Large intestine (tissue), 3 donors: ENCODE data around the gene HSPA5. TPM values are rescaled to one million over a fixed set of nuclear protein-coding genes. Genes with fewer than 3 reads are reported as not detected.
A peak's percentile ranks its signal among the peaks of the same experiment; 100 is the strongest.
"Not testable (repeated sequence)": the region's sequence is repeated elsewhere in the genome, so short reads cannot be mapped to it uniquely, and the experiment has no call there.

Source experiments
- DNase-seq, 2 donors: peaks; one replicate each; pipeline versions ENCODE4 v3.0.0 to v3.0.0-alpha.2; 2013
- H3K27ac ChIP-seq: one replicate; pipeline ENCODE4 v1.5.1; 2013; ENCODE audit warnings: low read length
- H3K27me3 ChIP-seq: 2 replicates; pipeline ENCODE4 v1.6.1; 2013; ENCODE audit warnings: low read length; ENCODE audit not compliant: control insufficient read depth, insufficient read depth
- H3K36me3 ChIP-seq: 2 replicates; pipeline ENCODE4 v1.6.1; 2013; ENCODE audit warnings: low read length; ENCODE audit not compliant: control insufficient read depth, insufficient read depth
- H3K4me1 ChIP-seq: one replicate; pipeline ENCODE4 v1.6.1; 2013; ENCODE audit warnings: low read length; ENCODE audit not compliant: control insufficient read depth, insufficient read depth
- H3K4me3 ChIP-seq: one replicate; pipeline ENCODE4 v1.5.1; 2013; ENCODE audit warnings: low read length
- H3K9me3 ChIP-seq: one replicate; pipeline ENCODE4 v1.6.1; 2013; ENCODE audit warnings: mild to moderate bottlenecking, low read depth, low read length, moderate library complexity; ENCODE audit not compliant: control insufficient read depth
- WGBS: methylation state at CpG from one replicate; pipeline ENCODE4 v1.1.5; 2013; ENCODE audit warnings: low lambda C conversion rate; ENCODE audit not compliant: insufficient coverage; 5-methylcytosine and 5-hydroxymethylcytosine counted together
- polyA plus RNA-seq: library from polyadenylated mRNA; unstranded; fragments of 120-200 nt; gene quantifications from one replicate; pipeline ENCODE4 v1.2.1, GENCODE V29; 2013

The HSPA5 gene
- polyA plus RNA-seq, 1 donor, result 314 TPM

- no peaks in the 10 kb centered on the region for H3K27me3 ChIP-seq
- peaks cover 6% of the 10 kb centered on the region for H3K36me3 ChIP-seq
- no peak overlapping the region for H3K27ac ChIP-seq
- H3K4me1 ChIP-seq, result peaks cover 7% of the 10 kb centered on the region
- H3K4me3 ChIP-seq, result no peak overlapping the region
- WGBS, result no CpG with 5 or more reads among the region's 6 CpGs
- H3K9me3 ChIP-seq, result no peaks in the 10 kb centered on the region
- no peak for DNase-seq
Measured at GRCh38 chr9:125268394-125269013, 27.4 kb upstream of the HSPA5 start.

GRCh38 chr9:125264068-125264467 is 22.9 kb upstream of the HSPA5 start:
- not testable (repeated sequence) for H3K36me3 ChIP-seq, H3K9me3 ChIP-seq, H3K4me1 ChIP-seq, H3K4me3 ChIP-seq, H3K27me3 ChIP-seq, H3K27ac ChIP-seq, DNase-seq
- no CpG with 5 or more reads among the region's 7 CpGs for WGBS

DNA sequence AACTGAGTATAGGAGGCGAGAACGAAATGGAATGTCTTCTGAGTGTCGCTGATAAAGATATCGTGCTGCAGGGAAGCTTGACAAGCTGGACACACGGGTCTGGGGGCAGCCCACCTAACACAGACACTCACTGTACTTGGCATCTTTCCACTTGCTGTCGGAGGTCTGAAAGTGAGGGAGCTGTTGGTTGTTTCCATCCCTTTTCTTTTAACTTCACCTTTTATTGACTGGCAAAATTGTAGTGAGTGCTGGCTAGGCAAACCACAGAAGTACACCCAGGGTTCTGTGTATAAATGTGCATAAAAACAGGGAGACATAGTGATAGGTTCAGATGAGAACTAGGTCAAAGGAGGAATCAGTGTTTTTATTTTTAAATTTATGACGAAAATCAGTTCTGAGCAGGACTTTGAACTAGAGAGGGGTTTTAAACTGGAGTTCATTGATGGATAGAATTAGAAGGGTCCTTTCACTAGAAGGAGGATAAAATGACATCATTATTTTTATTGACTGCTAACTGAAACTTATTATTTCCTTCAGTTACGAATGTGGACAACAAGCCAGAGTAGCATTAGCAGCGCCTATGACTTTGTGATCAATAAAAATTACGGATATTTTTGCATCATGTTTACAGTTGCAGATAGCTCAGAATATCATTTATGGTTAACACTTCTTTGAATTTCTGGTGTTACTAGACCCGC is 21.3 kb upstream of the HSPA5 start:
- 33% methylated on average over 1 of the region's 11 CpGs for WGBS
- peaks cover 5% of the 10 kb centered on the region for H3K36me3 ChIP-seq
- H3K27me3 ChIP-seq, result no peaks in the 10 kb centered on the region
- no peaks in the 10 kb centered on the region for H3K4me1 ChIP-seq
- no peak for DNase-seq
- peaks cover 4% of the 10 kb centered on the region for H3K9me3 ChIP-seq
- peak overlapping the region; percentile 99 for H3K4me3 ChIP-seq
- H3K27ac ChIP-seq, result peak overlapping the region; percentile 39

DNA sequence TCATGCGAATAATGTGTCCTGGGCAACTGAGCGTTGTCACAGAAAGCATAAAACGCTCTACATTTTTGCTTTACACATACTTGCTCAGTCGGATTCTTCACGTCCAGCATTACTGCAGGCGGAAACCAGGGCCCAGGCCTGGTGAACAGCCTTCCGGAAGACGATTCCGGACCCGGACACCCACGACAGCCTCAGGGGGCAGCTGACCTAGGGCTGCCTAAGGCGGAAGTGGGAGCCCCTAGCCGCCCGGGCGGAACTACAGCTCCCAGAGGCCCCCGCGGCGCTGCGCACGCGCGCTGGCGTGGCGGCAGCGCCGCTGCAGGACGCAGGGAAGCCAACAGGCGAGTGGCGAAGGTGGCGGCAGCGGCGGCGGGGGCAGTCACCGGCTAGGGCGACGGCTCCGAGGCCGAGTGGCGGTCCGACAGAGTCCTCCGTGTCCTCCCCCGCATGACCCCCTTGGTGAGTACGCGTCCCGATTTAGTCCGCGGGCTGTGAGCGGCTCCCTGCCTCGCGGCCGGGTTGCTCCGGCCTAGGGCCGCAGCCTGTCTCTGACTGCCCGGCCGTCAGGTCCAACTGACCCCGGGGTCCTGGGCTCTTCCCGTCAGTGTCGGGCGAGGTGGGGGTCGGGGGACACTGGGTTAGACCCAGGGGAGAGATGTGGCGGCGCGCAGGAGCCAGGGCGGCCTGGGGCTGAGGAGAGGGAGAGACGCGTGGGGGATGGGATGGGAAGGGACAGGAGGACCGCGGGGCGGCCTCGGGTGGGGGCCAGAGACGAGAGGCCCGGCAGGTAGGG is 20.6 kb upstream of the HSPA5 start, which contains the start of gene GAPVD1:
GAPVD1 (plus strand) TSS at position 326 of the 793 bp plus-strand sequence. CDS start 37,096 bp downstream, outside the sequence.
- H3K4me3 ChIP-seq, result peak within 1 kb of the TSS; percentile 99
- H3K4me1 ChIP-seq, result no peaks in the 10 kb centered on the region
- peak; percentile 88 to 92 for DNase-seq
- H3K27me3 ChIP-seq, result no peaks in the 10 kb centered on the region
- WGBS, result 0% methylated on average over 3 of the region's 72 CpGs
- peaks cover 5% of the 10 kb centered on the region for H3K36me3 ChIP-seq
- peaks cover 4% of the 10 kb centered on the region for H3K9me3 ChIP-seq
- H3K27ac ChIP-seq, result peak within 1 kb of the TSS; percentile 64

DNA sequence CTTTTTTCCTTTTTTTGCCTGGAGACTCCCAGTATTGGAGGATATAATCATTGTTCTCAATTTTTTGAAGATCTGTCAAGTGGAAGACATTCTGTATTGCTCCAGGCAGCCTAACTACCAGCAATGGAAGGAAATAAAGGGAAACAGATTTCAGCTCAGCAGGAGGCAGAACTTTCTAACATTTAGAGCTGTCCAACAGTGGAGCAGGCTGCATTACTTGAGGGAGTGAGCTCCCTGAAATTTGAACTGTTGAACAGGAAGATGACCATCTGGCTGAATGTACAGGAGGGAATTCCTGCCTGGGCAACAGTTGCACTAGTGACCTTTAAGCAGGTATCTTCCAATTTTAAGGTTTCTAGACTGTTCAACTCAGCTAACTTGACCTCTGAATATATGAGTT is 19.4 kb upstream of the HSPA5 start:
- H3K9me3 ChIP-seq, result peaks cover 4% of the 10 kb centered on the region
- H3K36me3 ChIP-seq, result peaks cover 5% of the 10 kb centered on the region
- H3K4me1 ChIP-seq, result no peaks in the 10 kb centered on the region
- no peak overlapping the region for H3K4me3 ChIP-seq
- no peak for DNase-seq
- H3K27ac ChIP-seq, result peak overlapping the region; percentile 6
- no peaks in the 10 kb centered on the region for H3K27me3 ChIP-seq

GRCh38 chr9:125258832-125259534 is 17.8 kb upstream of the HSPA5 start:
- Histone ChIP-seq H3K27ac (no peak overlapping the region), H3K4me3 (no peak overlapping the region), H3K4me1 (no peaks in the 10 kb centered on the region), H3K9me3 (peaks cover 4% of the 10 kb centered on the region), H3K27me3 (no peaks in the 10 kb centered on the region), H3K36me3 (peaks cover 3% of the 10 kb centered on the region)
- no CpG with 5 or more reads among the region's 2 CpGs for whole genome bisulfite sequencing
- no peak for DNase-seq

- H3K4me1 ChIP-seq, result no peaks in the 10 kb centered on the region
- H3K4me3 ChIP-seq, result no peak overlapping the region
- WGBS, result 100% methylated on average over 1 of the region's 6 CpGs
- H3K36me3 ChIP-seq, result no peaks in the 10 kb centered on the region
- no peaks in the 10 kb centered on the region for H3K27me3 ChIP-seq
- no peak for DNase-seq
- peaks cover 4% of the 10 kb centered on the region for H3K9me3 ChIP-seq
- H3K27ac ChIP-seq, result no peak overlapping the region
Measured at GRCh38 chr9:125258160-125258785, 17.1 kb upstream of the HSPA5 start.

DNA sequence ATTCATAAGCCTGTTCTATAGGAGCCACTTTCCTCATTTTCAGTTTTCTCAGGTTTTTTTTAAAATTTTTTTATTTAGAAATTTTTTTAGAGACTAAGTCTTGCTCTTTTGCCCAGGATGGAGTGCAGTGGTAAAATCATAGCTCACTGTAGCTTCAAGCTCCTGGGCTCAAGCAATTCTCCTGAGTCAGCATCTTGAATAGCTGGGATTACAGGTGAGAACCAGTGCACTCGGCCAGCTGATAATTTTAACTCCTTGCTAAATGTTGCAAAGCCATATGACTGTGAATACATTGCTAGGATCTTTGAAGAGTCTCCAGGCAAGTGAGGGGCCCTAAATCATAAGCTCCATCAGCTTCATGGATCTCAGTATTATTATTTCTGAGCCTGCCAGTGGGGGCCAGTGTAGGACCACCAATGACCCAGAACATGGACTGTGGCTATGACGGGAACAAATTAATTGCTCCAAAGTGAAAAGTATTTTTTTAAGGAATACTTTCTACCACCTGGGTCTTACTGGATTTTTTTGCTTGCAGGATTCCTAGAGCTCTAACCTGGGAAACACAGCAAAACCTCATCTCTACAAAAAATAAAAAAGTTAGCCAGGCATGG is 14.7 kb upstream of the HSPA5 start:
- no CpG with 5 or more reads among the region's 2 CpGs for WGBS
- DNase-seq, result no peak

GRCh38 chr9:125254231-125254630 is 13.1 kb upstream of the HSPA5 start:
- no peak for DNase-seq
- no peak overlapping the region for H3K27ac ChIP-seq

More for the DNA sequence above, 14.7 kb upstream of the HSPA5 start:
- Histone ChIP-seq H3K4me3 (no peak overlapping the region), H3K27ac (no peak overlapping the region), H3K36me3 (no peaks in the 10 kb centered on the region), H3K27me3 (no peaks in the 10 kb centered on the region), H3K4me1 (no peaks in the 10 kb centered on the region), H3K9me3 (no peaks in the 10 kb centered on the region)

More at GRCh38 chr9:125254231-125254630, 13.1 kb upstream of the HSPA5 start:
- Histone ChIP-seq H3K4me3 (no peak overlapping the region), H3K4me1 (no peaks in the 10 kb centered on the region), H3K36me3 (no peaks in the 10 kb centered on the region), H3K9me3 (no peaks in the 10 kb centered on the region), H3K27me3 (no peaks in the 10 kb centered on the region)
